Measurements from ENCODE around the gene CYSTM1. TPM values are rescaled to one million over a fixed set of nuclear protein-coding genes. Genes with fewer than 3 reads are reported as not detected.

CYSTM1 gene
- total RNA-seq, 8 experiments from 2014 or later = 18.8 to 102 (median 28.2) TPM

- ATAC-seq (replicated peaks in 6 of 8) = no peak
- Histone ChIP-seq H3K4me1 (replicated peaks in 1 of 2) (no peaks in the 10 kb centered on the region), H3K4me3 (no peak overlapping the region), H3K27ac (no peak overlapping the region)
- in situ Hi-C loops (cut with MboI; ENCODE audit: low pct_unique_long_range_greater_than_20kb in 2 of 9, low sequenced_read_pairs in 9 of 9, unreplicated experiment in 9 of 9) = no loop called here
- 77 to 100% (median 94%) methylated on average over 1 to 2 of the region's 2 CpGs; no CpG with 5 or more reads in 1 of the 10 experiments for WGBS, 10 experiments
These were observed 85.2 kb downstream of the CYSTM1 start for GRCh38 chr5:140260089-140260656.

- in situ Hi-C loops (cut with MboI; ENCODE audit: low pct_unique_long_range_greater_than_20kb in 2 of 9, low sequenced_read_pairs in 9 of 9, unreplicated experiment in 9 of 9) = no loop called here
- no peaks in the 10 kb centered on the region for H3K4me1 ChIP-seq (replicated peaks in 1 of 2)
- ATAC-seq (replicated peaks in 6 of 8) = peak; percentile 94 to 98 (median 96)
- no peak overlapping the region for H3K4me3 ChIP-seq
- 0 to 68% (median 26%) methylated on average over 3 to 8 of the region's 8 CpGs; no CpG with 5 or more reads in 1 of the 10 experiments for WGBS, 10 experiments
- H3K27ac ChIP-seq = no peak overlapping the region
These were observed 86.6 kb downstream of the CYSTM1 start for GRCh38 chr5:140261403-140262171.

- in situ Hi-C loops (cut with MboI; ENCODE audit: low pct_unique_long_range_greater_than_20kb in 2 of 9, low sequenced_read_pairs in 9 of 9, unreplicated experiment in 9 of 9) = no loop called here
- WGBS, 10 experiments = 80 to 100% (median 88%) methylated on average over 1 to 3 of the region's 3 CpGs; no CpG with 5 or more reads in 1 of the 10 experiments
- H3K4me1 ChIP-seq (replicated peaks in 1 of 2) = no peaks in the 10 kb centered on the region
- H3K4me3 ChIP-seq = no peak overlapping the region
- no peak for ATAC-seq (replicated peaks in 6 of 8)
- no peak overlapping the region for H3K27ac ChIP-seq
These were observed 87.2 kb downstream of the CYSTM1 start for GRCh38 chr5:140262221-140262620.

- Histone ChIP-seq H3K4me3 (no peak overlapping the region), H3K27ac (no peak overlapping the region), H3K4me1 (replicated peaks in 1 of 2) (no peaks in the 10 kb centered on the region)
- in situ Hi-C loops (cut with MboI; ENCODE audit: low pct_unique_long_range_greater_than_20kb in 2 of 9, low sequenced_read_pairs in 9 of 9, unreplicated experiment in 9 of 9) = no loop called here
- 80 to 100% (median 91%) methylated on average over 1 to 3 of the region's 3 CpGs; no CpG with 5 or more reads in 1 of the 10 experiments for WGBS, 10 experiments
- ATAC-seq (replicated peaks in 6 of 8) = no peak
These were observed 87.9 kb downstream of the CYSTM1 start for GRCh38 chr5:140262839-140263238.

GRCh38 chr5:140265845-140266244 is 90.9 kb downstream of the CYSTM1 start:
- no peak overlapping the region for H3K27ac ChIP-seq
- H3K4me3 ChIP-seq = no peak overlapping the region
- in situ Hi-C loops (cut with MboI; ENCODE audit: low pct_unique_long_range_greater_than_20kb in 2 of 9, low sequenced_read_pairs in 9 of 9, unreplicated experiment in 9 of 9) = no loop called here
- 86 to 100% (median 100%) methylated on average over 1 of the region's 1 CpG; no CpG with 5 or more reads in 7 of the 10 experiments for WGBS, 10 experiments
- ATAC-seq (replicated peaks in 6 of 8) = no peak
- no peaks in the 10 kb centered on the region for H3K4me1 ChIP-seq (replicated peaks in 1 of 2)

- in situ Hi-C loops (cut with MboI; ENCODE audit: low pct_unique_long_range_greater_than_20kb in 2 of 9, low sequenced_read_pairs in 9 of 9, unreplicated experiment in 9 of 9) = no loop called here
- no peak overlapping the region for H3K27ac ChIP-seq
These were observed 91.6 kb downstream of the CYSTM1 start for GRCh38 chr5:140266471-140267200.

GRCh38 chr5:140267201-140267540 is 92.2 kb downstream of the CYSTM1 start:
- Histone ChIP-seq H3K27ac (no peak overlapping the region), H3K4me1 (replicated peaks in 1 of 2) (no peaks in the 10 kb centered on the region), H3K4me3 (no peak overlapping the region)
- 67 to 100% (median 97%) methylated on average over 1 to 3 of the region's 3 CpGs; no CpG with 5 or more reads in 3 of the 10 experiments for WGBS, 10 experiments
- no peak for ATAC-seq (replicated peaks in 6 of 8)
- in situ Hi-C loops (cut with MboI; ENCODE audit: low pct_unique_long_range_greater_than_20kb in 2 of 9, low sequenced_read_pairs in 9 of 9, unreplicated experiment in 9 of 9) = no loop called here

More at GRCh38 chr5:140266471-140267200, 91.6 kb downstream of the CYSTM1 start:
- ATAC-seq (replicated peaks in 6 of 8) = no peak
- H3K4me1 ChIP-seq (replicated peaks in 1 of 2) = no peaks in the 10 kb centered on the region
- 83 to 100% (median 90%) methylated on average over 1 to 6 of the region's 6 CpGs; no CpG with 5 or more reads in 1 of the 10 experiments for WGBS, 10 experiments
- H3K4me3 ChIP-seq = no peak overlapping the region

- 50 to 81% (median 78%) methylated on average over 1 to 9 of the region's 9 CpGs for WGBS, 10 experiments
- H3K4me1 ChIP-seq (replicated peaks in 1 of 2) = no peaks in the 10 kb centered on the region
- H3K27ac ChIP-seq = no peak overlapping the region
- in situ Hi-C loops (cut with MboI; ENCODE audit: low pct_unique_long_range_greater_than_20kb in 2 of 9, low sequenced_read_pairs in 9 of 9, unreplicated experiment in 9 of 9) = no loop called here
- peak in 2 of 8 experiments; percentile 51 to 83 for ATAC-seq (replicated peaks in 6 of 8)
- H3K4me3 ChIP-seq = no peak overlapping the region
These were observed 92.6 kb downstream of the CYSTM1 start for GRCh38 chr5:140267559-140268018.

- in situ Hi-C loops (cut with MboI; ENCODE audit: low pct_unique_long_range_greater_than_20kb in 2 of 9, low sequenced_read_pairs in 9 of 9, unreplicated experiment in 9 of 9) = no loop called here
- ATAC-seq (replicated peaks in 6 of 8) = no peak
- no peaks in the 10 kb centered on the region for H3K4me1 ChIP-seq (replicated peaks in 1 of 2)
- no peak overlapping the region for H3K27ac ChIP-seq
- no peak overlapping the region for H3K4me3 ChIP-seq
These were observed 95.0 kb downstream of the CYSTM1 start for GRCh38 chr5:140270008-140270407.

- WGBS, 10 experiments = 40 to 100% (median 96%) methylated on average over 1 to 6 of the region's 6 CpGs; no CpG with 5 or more reads in 1 of the 10 experiments
- ATAC-seq (replicated peaks in 6 of 8) = no peak
- Histone ChIP-seq H3K4me3 (no peak overlapping the region), H3K4me1 (replicated peaks in 1 of 2) (no peaks in the 10 kb centered on the region), H3K27ac (no peak overlapping the region)
- in situ Hi-C loops (cut with MboI; ENCODE audit: low pct_unique_long_range_greater_than_20kb in 2 of 9, low sequenced_read_pairs in 9 of 9, unreplicated experiment in 9 of 9) = no loop called here
These were observed 98.5 kb downstream of the CYSTM1 start for GRCh38 chr5:140273401-140273877.

GRCh38 chr5:140275837-140276236 is 100.8 kb downstream of the CYSTM1 start:
- H3K4me1 ChIP-seq (replicated peaks in 1 of 2) = no peaks in the 10 kb centered on the region
- ATAC-seq (replicated peaks in 6 of 8) = no peak

GRCh38 chr5:140282266-140282665 is 107.3 kb downstream of the CYSTM1 start:
- in situ Hi-C loops (cut with MboI; ENCODE audit: low pct_unique_long_range_greater_than_20kb in 2 of 9, low sequenced_read_pairs in 9 of 9, unreplicated experiment in 9 of 9) = no loop called here
- H3K27ac ChIP-seq = no peak overlapping the region
- WGBS, 10 experiments = 93 to 100% (median 98%) methylated on average over 2 of the region's 2 CpGs; no CpG with 5 or more reads in 1 of the 10 experiments
- no peak for ATAC-seq (replicated peaks in 6 of 8)
- H3K4me3 ChIP-seq = no peak overlapping the region
- H3K4me1 ChIP-seq (replicated peaks in 1 of 2) = no peaks in the 10 kb centered on the region

More at GRCh38 chr5:140275837-140276236, 100.8 kb downstream of the CYSTM1 start:
- Histone ChIP-seq H3K4me3 (no peak overlapping the region), H3K27ac (no peak overlapping the region)
- in situ Hi-C loops (cut with MboI; ENCODE audit: low pct_unique_long_range_greater_than_20kb in 2 of 9, low sequenced_read_pairs in 9 of 9, unreplicated experiment in 9 of 9) = no loop called here

GRCh38 chr5:140284013-140284412 is 109.0 kb downstream of the CYSTM1 start:
- in situ Hi-C loops (cut with MboI; ENCODE audit: low pct_unique_long_range_greater_than_20kb in 2 of 9, low sequenced_read_pairs in 9 of 9, unreplicated experiment in 9 of 9) = no loop called here
- ATAC-seq (replicated peaks in 6 of 8) = no peak
- H3K27ac ChIP-seq = no peak overlapping the region
- 80 to 100% (median 88%) methylated on average over 1 to 3 of the region's 3 CpGs; no CpG with 5 or more reads in 2 of the 10 experiments for WGBS, 10 experiments
- H3K4me3 ChIP-seq = no peak overlapping the region
- H3K4me1 ChIP-seq (replicated peaks in 1 of 2) = no peaks in the 10 kb centered on the region
